Hepatocyte (in vitro differentiated cells): ENCODE measurements around the gene TANGO6. TPM values are rescaled to one million over a fixed set of nuclear protein-coding genes. Genes with fewer than 3 reads are reported as not detected.

Experiments used
- DNase-seq: peaks from one replicate; pipeline ENCODE4 v3.0.0-alpha.2; 2016; ENCODE audit warnings: low spot score
- H2AFZ ChIP-seq: fragments of 200-600 bp; sonication (generic); 2 replicates; pipeline ENCODE4 v1.6.0; 2016; ENCODE audit warnings: antibody characterized with exemption, mild to moderate bottlenecking
- H3K27ac ChIP-seq: fragments of 200-600 bp; sonication (generic); 2 replicates; pipeline ENCODE4 v1.5.1; 2016; ENCODE audit warnings: mild to moderate bottlenecking
- H3K27me3 ChIP-seq: fragments of 200-600 bp; sonication (generic); 2 replicates; pipeline ENCODE4 v1.6.1; 2016
- H3K36me3 ChIP-seq: fragments of 200-600 bp; sonication (generic); replicated peaks from 2 replicates; pipeline ENCODE4 v1.5.1; 2016; ENCODE audit warnings: low read depth; ENCODE audit not compliant: insufficient read depth
- H3K4me1 ChIP-seq: fragments of 200-600 bp; sonication (generic); 2 replicates; pipeline ENCODE4 v1.5.1; 2016; ENCODE audit warnings: mild to moderate bottlenecking, moderate library complexity; ENCODE audit not compliant: insufficient read depth
- H3K4me2 ChIP-seq: fragments of 200-600 bp; sonication (generic); 2 replicates; pipeline ENCODE4 v1.6.0; 2016
- H3K4me3 ChIP-seq: fragments of 200-600 bp; sonication (generic); 2 replicates; pipeline ENCODE4 v1.5.1; 2016; ENCODE audit warnings: mild to moderate bottlenecking
- H3K79me2 ChIP-seq: fragments of 200-600 bp; sonication (generic); 2 replicates; pipeline ENCODE4 v1.6.0; 2017; ENCODE audit warnings: mild to moderate bottlenecking
- H3K9me2 ChIP-seq: fragments of 200-600 bp; sonication (generic); replicated peaks from 2 replicates; pipeline ENCODE4 v1.6.0; 2017; ENCODE audit warnings: mild to moderate bottlenecking; ENCODE audit not compliant: insufficient read depth
- H3K9me3 ChIP-seq: fragments of 200-600 bp; sonication (generic); 2 replicates; pipeline ENCODE4 v1.5.1; 2016; ENCODE audit warnings: low read depth, mild to moderate bottlenecking
- H4K20me1 ChIP-seq: fragments of 200-600 bp; sonication (generic); 2 replicates; pipeline ENCODE4 v1.6.0; 2016; ENCODE audit warnings: mild to moderate bottlenecking; ENCODE audit not compliant: insufficient read depth, poor library complexity, severe bottlenecking
- EZH2 ChIP-seq: fragments of 200-600 bp; sonication (generic); IDR thresholded peaks from 2 replicates; pipeline ENCODE4 v1.6.1; 2016; ENCODE audit warnings: antibody characterized with exemption, mild to moderate bottlenecking, borderline replicate concordance
- EZH2phosphoT487 ChIP-seq: fragments of 200-600 bp; sonication (generic); IDR thresholded peaks from one replicate; pipeline ENCODE4 v1.6.1; 2018; ENCODE audit warnings: antibody characterized with exemption, mild to moderate bottlenecking, low read depth, moderate library complexity; ENCODE audit not compliant: unreplicated experiment, severe bottlenecking
- WGBS: methylation state at CpG from one replicate; pipeline ENCODE4 v1.1.6; 2016; ENCODE audit warnings: low lambda C conversion rate; ENCODE audit errors: missing lambda C conversion rate; 5-methylcytosine and 5-hydroxymethylcytosine counted together
- polyA plus RNA-seq: library from polyadenylated mRNA; unstranded; fragments of >200 nt; fragmentation: Nextera tagmentation; extraction: Ambion mirVana; gene quantifications from 2 replicates; pipeline ENCODE4 v1.2.1, GENCODE V29; 2016
- total RNA-seq: library from RNA; depleted of rRNA; stranded (reverse); fragments of >200 nt; gene quantifications from 2 replicates; pipeline ENCODE4 v1.2.3, GENCODE V29; 2014
- TF ChIP-seq, protein P1 (sequence below): fragments of 200-600 bp; sonication (generic); IDR thresholded peaks from 2 replicates; pipeline ENCODE4 v1.5.1; 2016; ENCODE audit warnings: antibody characterized with exemption, mild to moderate bottlenecking; ENCODE audit not compliant: poor library complexity

Gene TANGO6
- total and polyA plus RNA-seq, 2 experiments from 2014 or later: 4.8 to 6.5 TPM

DNA sequence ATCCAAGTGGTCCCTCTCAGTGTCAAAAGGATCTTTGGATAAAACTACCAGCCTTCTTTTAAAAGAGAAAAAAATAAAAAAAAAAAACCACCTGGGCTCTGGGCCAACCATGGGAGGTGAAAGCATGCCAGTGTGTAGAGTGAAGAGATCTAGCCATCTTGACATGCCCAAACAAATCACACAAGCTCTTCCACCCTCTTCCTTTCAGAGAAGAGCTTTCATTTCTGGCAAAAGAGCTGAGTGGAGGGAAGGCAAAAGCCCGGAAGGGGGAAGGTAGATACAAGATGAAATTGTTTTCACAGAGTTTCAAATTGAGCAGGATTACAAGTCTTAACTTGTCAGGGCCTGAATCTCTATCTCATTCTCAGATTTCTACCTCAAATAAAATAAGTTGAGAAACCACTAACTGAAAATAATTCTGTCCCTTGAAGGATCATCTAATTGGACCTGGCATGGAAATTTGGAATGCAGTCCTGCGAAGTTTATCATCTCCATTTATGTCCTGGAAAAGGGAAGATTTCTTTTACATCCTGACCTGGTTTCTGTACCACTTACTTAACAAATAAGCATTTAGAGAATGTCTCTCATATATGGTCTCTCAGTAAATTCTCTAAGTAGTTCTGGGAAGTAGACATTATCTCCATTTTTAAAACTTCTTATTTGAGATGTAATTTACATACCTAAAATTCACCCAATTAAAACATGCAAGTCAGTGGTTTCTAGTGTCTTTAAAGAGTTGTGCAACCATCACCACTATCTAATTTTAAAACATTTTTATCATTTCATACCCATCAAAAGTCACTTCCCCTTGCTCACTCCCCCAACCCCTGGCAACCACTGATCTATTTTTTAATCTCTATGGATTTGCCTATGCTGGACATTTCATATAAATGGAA lies 93.7 kb downstream of the TANGO6 start:
- Histone ChIP-seq H4K20me1 (no peaks in the 10 kb centered on the region), H3K79me2 (no peaks in the 10 kb centered on the region), H2AFZ (no peak overlapping the region), H3K4me1 (no peaks in the 10 kb centered on the region), H3K27me3 (no peaks in the 10 kb centered on the region), H3K36me3 (no peaks in the 10 kb centered on the region), H3K27ac (peak overlapping the region; percentile 44), H3K4me3 (no peak overlapping the region), H3K9me3 (no peaks in the 10 kb centered on the region), H3K4me2 (no peak overlapping the region), H3K9me2 (no peaks in the 10 kb centered on the region)
- TF ChIP-seq EZH2 (no peak), EZH2phosphoT487 (no peak)
- TF ChIP-seq, protein P1, sequence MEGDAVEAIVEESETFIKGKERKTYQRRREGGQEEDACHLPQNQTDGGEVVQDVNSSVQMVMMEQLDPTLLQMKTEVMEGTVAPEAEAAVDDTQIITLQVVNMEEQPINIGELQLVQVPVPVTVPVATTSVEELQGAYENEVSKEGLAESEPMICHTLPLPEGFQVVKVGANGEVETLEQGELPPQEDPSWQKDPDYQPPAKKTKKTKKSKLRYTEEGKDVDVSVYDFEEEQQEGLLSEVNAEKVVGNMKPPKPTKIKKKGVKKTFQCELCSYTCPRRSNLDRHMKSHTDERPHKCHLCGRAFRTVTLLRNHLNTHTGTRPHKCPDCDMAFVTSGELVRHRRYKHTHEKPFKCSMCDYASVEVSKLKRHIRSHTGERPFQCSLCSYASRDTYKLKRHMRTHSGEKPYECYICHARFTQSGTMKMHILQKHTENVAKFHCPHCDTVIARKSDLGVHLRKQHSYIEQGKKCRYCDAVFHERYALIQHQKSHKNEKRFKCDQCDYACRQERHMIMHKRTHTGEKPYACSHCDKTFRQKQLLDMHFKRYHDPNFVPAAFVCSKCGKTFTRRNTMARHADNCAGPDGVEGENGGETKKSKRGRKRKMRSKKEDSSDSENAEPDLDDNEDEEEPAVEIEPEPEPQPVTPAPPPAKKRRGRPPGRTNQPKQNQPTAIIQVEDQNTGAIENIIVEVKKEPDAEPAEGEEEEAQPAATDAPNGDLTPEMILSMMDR: no peak
- DNase-seq: no peak
- WGBS: 68% methylated on average over 2 of the region's 2 CpGs

DNA sequence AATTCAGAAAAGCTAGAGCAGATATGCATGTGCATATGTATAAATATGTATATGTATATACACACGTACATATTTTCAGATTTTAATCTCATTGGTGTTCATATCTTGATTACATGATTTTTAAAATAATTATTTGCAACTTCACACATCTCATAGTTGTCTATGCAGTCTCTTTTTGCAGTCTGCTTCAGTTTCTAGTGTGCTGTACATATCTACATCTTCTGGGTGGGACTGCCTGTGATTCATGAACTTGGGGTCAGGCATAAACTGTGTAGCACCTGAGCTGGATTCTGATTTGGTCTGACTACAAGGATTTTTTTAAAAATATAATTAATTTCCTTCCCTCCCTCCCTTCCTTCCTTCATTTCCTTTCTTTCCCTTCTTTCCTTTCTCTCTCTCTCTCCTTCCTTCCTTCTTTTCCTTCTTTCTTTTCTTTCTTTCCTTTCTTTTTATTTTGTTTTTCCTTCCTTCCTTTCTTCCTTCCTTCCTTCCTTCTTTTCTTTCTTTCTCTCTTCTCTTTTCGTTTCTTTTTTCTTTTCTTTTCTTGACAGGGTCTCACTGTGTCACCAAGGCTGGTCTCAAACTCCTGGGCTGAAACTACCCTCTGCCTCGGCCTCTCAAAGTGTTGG lies 96.5 kb downstream of the TANGO6 start:
- no peak for DNase-seq
- Histone ChIP-seq H3K4me3 (no peak overlapping the region), H3K79me2 (no peaks in the 10 kb centered on the region), H3K27ac (no peak overlapping the region), H4K20me1 (no peaks in the 10 kb centered on the region), H3K36me3 (no peaks in the 10 kb centered on the region), H3K4me1 (no peaks in the 10 kb centered on the region), H3K9me3 (no peaks in the 10 kb centered on the region), H3K27me3 (no peaks in the 10 kb centered on the region), H3K9me2 (no peaks in the 10 kb centered on the region), H2AFZ (no peak overlapping the region), H3K4me2 (no peak overlapping the region)
- 88% methylated on average over 3 of the region's 3 CpGs for WGBS
- TF ChIP-seq EZH2: no peak
- TF ChIP-seq, protein P1: no peak
- TF ChIP-seq EZH2phosphoT487: no peak

DNA sequence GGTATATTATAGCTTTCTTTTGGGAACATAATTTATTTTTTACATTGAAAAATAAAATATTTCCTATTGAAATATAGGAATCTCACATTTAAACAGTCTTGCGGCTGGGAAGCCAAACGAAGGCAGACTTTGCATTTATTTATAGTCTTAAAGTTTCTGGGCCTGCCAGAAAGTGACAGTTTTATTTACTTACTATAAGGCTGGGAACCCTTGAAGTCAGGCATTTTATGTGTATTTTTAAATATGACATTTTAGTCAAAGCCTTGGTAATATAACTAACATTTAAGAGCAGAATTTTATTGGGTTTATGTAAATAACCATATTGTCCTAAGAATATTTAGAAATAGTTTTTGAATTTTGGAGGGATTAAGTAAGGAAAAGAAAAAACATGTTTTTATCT lies 97.5 kb downstream of the TANGO6 start:
- no peak overlapping the region for H3K4me2 ChIP-seq
- no peaks in the 10 kb centered on the region for H3K4me1 ChIP-seq
- no peaks in the 10 kb centered on the region for H3K9me2 ChIP-seq
- TF ChIP-seq EZH2phosphoT487: no peak
- no peak for TF ChIP-seq EZH2
- TF ChIP-seq, protein P1: no peak
- no peak overlapping the region for H2AFZ ChIP-seq
- H4K20me1 ChIP-seq: no peaks in the 10 kb centered on the region
- no peaks in the 10 kb centered on the region for H3K79me2 ChIP-seq
- H3K9me3 ChIP-seq: no peaks in the 10 kb centered on the region
- DNase-seq: no peak
- WGBS: 78% methylated on average over 2 of the region's 2 CpGs
- no peaks in the 10 kb centered on the region for H3K27me3 ChIP-seq
- no peak overlapping the region for H3K4me3 ChIP-seq
- H3K36me3 ChIP-seq: no peaks in the 10 kb centered on the region
- H3K27ac ChIP-seq: no peak overlapping the region
